ENCODE results near the gene SETD5.
"Not testable (repeated sequence)": the region's sequence is repeated elsewhere in the genome, so short reads cannot be mapped to it uniquely, and the experiment has no call there.

- not testable (repeated sequence) for TF ChIP-seq CTCF, POLR2A (IDR thresholded peaks at IDR 0.05)
Measured at GRCh38 chr3:9494036-9494435, 96.6 kb downstream of the SETD5 start.
